Brain microvascular endothelial cell (primary cell): ENCODE data around the gene CHRNA7.

Experiments used
- DNase-seq: peaks from one replicate; pipeline ENCODE4 v3.0.0-alpha.2; 2020
- H3K27ac ChIP-seq: fragments of 250-450 bp; sonication (Bioruptor Pico); 2 replicates; pipeline ENCODE4 v1.5.1; 2020; ENCODE audit warnings: mild to moderate bottlenecking, moderate library complexity
- H3K27me3 ChIP-seq: fragments of 250-450 bp; sonication (Bioruptor Pico); replicated peaks from 2 replicates; pipeline ENCODE4 v1.5.1; 2020; ENCODE audit warnings: mild to moderate bottlenecking
- H3K36me3 ChIP-seq: fragments of 250-450 bp; sonication (Bioruptor Pico); replicated peaks from 2 replicates; pipeline ENCODE4 v1.5.1; 2020; ENCODE audit warnings: mild to moderate bottlenecking
- H3K4me3 ChIP-seq: 2 replicates; pipeline ENCODE4 v1.5.1; 2011; ENCODE audit warnings: low read depth, mild to moderate bottlenecking, control low read depth, low read length, moderate library complexity
- in situ Hi-C: cut with HindIII; loops from 2 replicates; pipeline ENCODE4 v1.10.0; 2017; ENCODE audit warnings: low sequenced_read_pairs, low pct_ligation_motif_present
- TF ChIP-seq, protein P1 (sequence below): IDR thresholded peaks from 2 replicates; pipeline ENCODE4 v1.5.1; 2011; ENCODE audit warnings: low read depth, mild to moderate bottlenecking, moderate library complexity, low read length, control low read depth, inconsistent platforms; ENCODE audit errors: missing control alignments

CHRNA7 gene

DNA sequence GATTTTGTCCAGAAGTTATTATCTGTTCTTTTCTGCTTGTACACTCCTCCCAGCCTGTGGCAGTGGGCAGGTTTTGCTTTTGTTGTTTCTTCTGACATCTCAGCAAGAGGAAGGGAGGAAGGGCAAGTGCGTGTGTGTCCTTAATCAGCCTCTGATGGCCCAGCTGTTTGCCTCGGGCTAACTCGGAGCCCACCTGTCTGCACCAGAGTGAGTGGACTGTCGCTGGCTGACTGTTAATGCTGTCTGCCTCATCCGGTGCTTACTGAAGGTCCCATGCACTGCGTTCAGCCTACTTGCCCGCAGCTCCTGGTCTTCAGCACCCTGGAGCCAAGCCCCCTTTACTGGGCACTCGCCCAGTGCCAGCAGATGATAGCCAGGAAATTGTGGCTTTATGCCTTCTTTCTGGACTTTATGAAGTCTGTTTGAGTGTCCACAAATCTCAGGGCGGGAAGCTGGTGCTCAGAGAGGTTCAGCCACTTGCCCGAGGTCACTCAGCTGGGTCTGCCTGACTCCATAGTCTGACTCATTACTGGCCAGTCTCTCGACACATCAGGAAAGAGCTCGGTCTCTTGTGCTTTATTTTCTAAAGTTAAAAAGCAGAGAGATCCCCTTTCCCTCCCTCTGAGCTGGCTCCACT is 89.5 kb downstream of the CHRNA7 start:
- H3K27me3 ChIP-seq = no peaks in the 10 kb centered on the region
- TF ChIP-seq, protein P1, sequence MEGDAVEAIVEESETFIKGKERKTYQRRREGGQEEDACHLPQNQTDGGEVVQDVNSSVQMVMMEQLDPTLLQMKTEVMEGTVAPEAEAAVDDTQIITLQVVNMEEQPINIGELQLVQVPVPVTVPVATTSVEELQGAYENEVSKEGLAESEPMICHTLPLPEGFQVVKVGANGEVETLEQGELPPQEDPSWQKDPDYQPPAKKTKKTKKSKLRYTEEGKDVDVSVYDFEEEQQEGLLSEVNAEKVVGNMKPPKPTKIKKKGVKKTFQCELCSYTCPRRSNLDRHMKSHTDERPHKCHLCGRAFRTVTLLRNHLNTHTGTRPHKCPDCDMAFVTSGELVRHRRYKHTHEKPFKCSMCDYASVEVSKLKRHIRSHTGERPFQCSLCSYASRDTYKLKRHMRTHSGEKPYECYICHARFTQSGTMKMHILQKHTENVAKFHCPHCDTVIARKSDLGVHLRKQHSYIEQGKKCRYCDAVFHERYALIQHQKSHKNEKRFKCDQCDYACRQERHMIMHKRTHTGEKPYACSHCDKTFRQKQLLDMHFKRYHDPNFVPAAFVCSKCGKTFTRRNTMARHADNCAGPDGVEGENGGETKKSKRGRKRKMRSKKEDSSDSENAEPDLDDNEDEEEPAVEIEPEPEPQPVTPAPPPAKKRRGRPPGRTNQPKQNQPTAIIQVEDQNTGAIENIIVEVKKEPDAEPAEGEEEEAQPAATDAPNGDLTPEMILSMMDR = no peak
- no peak for DNase-seq
- no peak overlapping the region for H3K27ac ChIP-seq
- no peaks in the 10 kb centered on the region for H3K36me3 ChIP-seq
- H3K4me3 ChIP-seq = no peak overlapping the region
- in situ Hi-C loops = no loop called here

- Histone ChIP-seq H3K27me3 (no peaks in the 10 kb centered on the region), H3K4me3 (no peak overlapping the region), H3K27ac (no peak overlapping the region), H3K36me3 (no peaks in the 10 kb centered on the region)
- TF ChIP-seq, protein P1 = no peak
- in situ Hi-C loops = no loop called here
- no peak for DNase-seq
Observed at GRCh38 chr15:32120577-32121383, 90.5 kb downstream of the CHRNA7 start.

DNA sequence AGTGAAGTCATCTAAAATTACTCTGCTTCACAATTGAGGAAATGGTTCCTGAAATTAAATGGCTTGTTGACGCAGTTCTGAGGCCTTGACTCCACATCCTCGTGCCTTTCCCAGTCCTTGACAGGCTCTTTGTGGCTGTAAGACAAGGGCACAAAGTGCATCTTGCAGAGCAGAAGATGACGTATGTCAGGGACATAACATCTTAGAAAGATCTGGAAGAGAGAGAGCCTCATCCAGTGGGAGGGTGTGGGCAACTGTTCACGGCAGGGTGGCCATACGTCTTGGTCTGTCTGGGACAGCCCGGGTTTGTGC is 91.0 kb downstream of the CHRNA7 start:
- DNase-seq = no peak
- H3K4me3 ChIP-seq = no peak overlapping the region
- no peaks in the 10 kb centered on the region for H3K27me3 ChIP-seq
- TF ChIP-seq, protein P1 = no peak
- in situ Hi-C loops = no loop called here
- no peaks in the 10 kb centered on the region for H3K36me3 ChIP-seq
- H3K27ac ChIP-seq = no peak overlapping the region

DNA sequence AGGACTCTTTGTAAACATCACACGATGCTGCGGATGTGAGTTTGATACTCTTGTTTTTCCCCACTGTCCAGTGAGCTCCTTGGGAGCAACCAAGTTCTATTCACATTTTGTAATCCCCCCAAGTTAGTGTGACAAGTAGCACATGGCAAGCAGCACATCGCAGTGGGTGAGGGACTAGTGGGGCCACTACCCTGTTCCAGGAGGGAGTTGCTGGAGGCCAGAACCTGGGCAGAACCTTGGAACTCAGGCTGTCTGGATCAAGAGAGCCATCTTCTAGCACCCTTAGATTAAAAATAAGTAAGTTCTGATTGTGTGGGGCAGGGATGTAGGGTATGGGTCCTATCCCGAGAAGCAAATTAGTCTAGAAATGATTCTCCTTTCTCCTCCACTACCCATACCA is 91.7 kb downstream of the CHRNA7 start:
- in situ Hi-C loops = no loop called here
- Histone ChIP-seq H3K4me3 (no peak overlapping the region), H3K36me3 (no peaks in the 10 kb centered on the region), H3K27ac (no peak overlapping the region), H3K27me3 (no peaks in the 10 kb centered on the region)
- no peak for DNase-seq
- TF ChIP-seq, protein P1 = no peak

- TF ChIP-seq, protein P1 = no peak
- no peaks in the 10 kb centered on the region for H3K27me3 ChIP-seq
- H3K36me3 ChIP-seq = no peaks in the 10 kb centered on the region
- no peak for DNase-seq
- in situ Hi-C loops = no loop called here
- H3K4me3 ChIP-seq = no peak overlapping the region
- no peak overlapping the region for H3K27ac ChIP-seq
Observed at GRCh38 chr15:32123473-32123872, 93.2 kb downstream of the CHRNA7 start.
